ENCODE results near the gene RPS6KB2. TPM values are rescaled to one million over a fixed set of nuclear protein-coding genes. Genes with fewer than 3 reads are reported as not detected.

Gene RPS6KB2
- polyA plus RNA-seq, 1 donor (not counting 4 experiments of a cell fraction or from before 2014, with no cell fraction given): 61.4 TPM

- H3K79me2 ChIP-seq (ENCODE audit: control insufficient read depth, insufficient read depth, low read length): no peaks in the 10 kb centered on the region
- peak; percentile 97 for FAIRE-seq
- no peaks in the 10 kb centered on the region for H3K9me1 ChIP-seq (ENCODE audit: control insufficient read depth, extremely low read depth, insufficient read depth, low read length)
- H2AFZ ChIP-seq (ENCODE audit: control insufficient read depth, low read length): peak overlapping the region; percentile 49
- no peaks in the 10 kb centered on the region for H3K36me3 ChIP-seq (ENCODE audit: control insufficient read depth in 2 of 2, extremely low read depth in 1 of 2, insufficient read depth in 2 of 2, low read length in 2 of 2)
- no peaks in the 10 kb centered on the region for H3K9me3 ChIP-seq (ENCODE audit: control insufficient read depth, low read depth, low read length)
- H3K9ac ChIP-seq (ENCODE audit: control insufficient read depth, extremely low read depth, insufficient read depth, low read length): peak overlapping the region; percentile 3
- H3K4me1 ChIP-seq (ENCODE audit: control insufficient read depth, extremely low read depth, insufficient read depth, low read length): peaks cover 26% of the 10 kb centered on the region
- TF ChIP-seq EZH2 (IDR thresholded peaks at IDR 0.05; ENCODE audit: low read length) (no peak), CTCF (optimal IDR thresholded peaks at IDR 0.05 in 1 of 3, IDR thresholded peaks at IDR 0.05 in 1 of 3, conservative IDR thresholded peaks at IDR 0.05 in 1 of 3; ENCODE audit: extremely low read depth in 1 of 3, insufficient read depth in 2 of 3, low read length in 3 of 3) (no peak)
- H3K27me3 ChIP-seq (ENCODE audit: control insufficient read depth, extremely low read depth, insufficient read depth, low read length): peaks cover 4% of the 10 kb centered on the region
- no peak for DNase-seq (ENCODE audit: low read depth, low spot score)
- dilution Hi-C loops (cut with MboI; ENCODE audit: extremely low pct_ligation_motif_present, low sequenced_read_pairs): no loop called here
- peak overlapping the region; percentile 37 for H3K4me2 ChIP-seq (ENCODE audit: control insufficient read depth, extremely low read depth, insufficient read depth, low read depth, low read length)
- H4K20me1 ChIP-seq (ENCODE audit: control insufficient read depth, extremely low read depth, insufficient read depth, low read length): no peaks in the 10 kb centered on the region
- peak overlapping the region; percentile 61 for H3K27ac ChIP-seq (ENCODE audit: control insufficient read depth, insufficient read depth, low read length)
- H3K4me3 ChIP-seq (ENCODE audit: control insufficient read depth in 2 of 3, extremely low read depth in 1 of 3, insufficient read depth in 2 of 3, low read depth in 1 of 3, low read length in 3 of 3): no peak overlapping the region
Measured at GRCh38 chr11:67422891-67423290, 5.4 kb upstream of the RPS6KB2 start.

GRCh38 chr11:67423466-67423865 is 4.8 kb upstream of the RPS6KB2 start:
- FAIRE-seq (no peak), DNase-seq (ENCODE audit: low read depth, low spot score) (no peak)
- Histone ChIP-seq H3K36me3 (ENCODE audit: control insufficient read depth in 2 of 2, extremely low read depth in 1 of 2, insufficient read depth in 2 of 2, low read length in 2 of 2) (no peaks in the 10 kb centered on the region), H3K79me2 (ENCODE audit: control insufficient read depth, insufficient read depth, low read length) (peaks cover 1% of the 10 kb centered on the region), H3K27me3 (ENCODE audit: control insufficient read depth, extremely low read depth, insufficient read depth, low read length) (peaks cover 4% of the 10 kb centered on the region), H3K9me3 (ENCODE audit: control insufficient read depth, low read depth, low read length) (no peaks in the 10 kb centered on the region), H3K27ac (ENCODE audit: control insufficient read depth, insufficient read depth, low read length) (no peak overlapping the region), H3K4me3 (ENCODE audit: control insufficient read depth in 2 of 3, extremely low read depth in 1 of 3, insufficient read depth in 2 of 3, low read depth in 1 of 3, low read length in 3 of 3) (no peak overlapping the region), H3K4me2 (ENCODE audit: control insufficient read depth, extremely low read depth, insufficient read depth, low read depth, low read length) (no peak overlapping the region), H3K4me1 (ENCODE audit: control insufficient read depth, extremely low read depth, insufficient read depth, low read length) (peaks cover 25% of the 10 kb centered on the region), H4K20me1 (ENCODE audit: control insufficient read depth, extremely low read depth, insufficient read depth, low read length) (no peaks in the 10 kb centered on the region), H3K9me1 (ENCODE audit: control insufficient read depth, extremely low read depth, insufficient read depth, low read length) (no peaks in the 10 kb centered on the region), H2AFZ (ENCODE audit: control insufficient read depth, low read length) (no peak overlapping the region), H3K9ac (ENCODE audit: control insufficient read depth, extremely low read depth, insufficient read depth, low read length) (no peak overlapping the region)
- TF ChIP-seq CTCF (optimal IDR thresholded peaks at IDR 0.05 in 1 of 3, IDR thresholded peaks at IDR 0.05 in 1 of 3, conservative IDR thresholded peaks at IDR 0.05 in 1 of 3; ENCODE audit: extremely low read depth in 1 of 3, insufficient read depth in 2 of 3, low read length in 3 of 3) (no peak), EZH2 (IDR thresholded peaks at IDR 0.05; ENCODE audit: low read length) (no peak)
- dilution Hi-C loops (cut with MboI; ENCODE audit: extremely low pct_ligation_motif_present, low sequenced_read_pairs): no loop called here

Measured in keratinocyte (primary cell).